B cell (primary cell): ENCODE data around the gene COPS3. TPM values are rescaled to one million over a fixed set of nuclear protein-coding genes. Genes with fewer than 3 reads are reported as not detected.

ENCODE experiments used
- ATAC-seq: fragments of 200-7000 bp; cut with Tn5 transposase; one replicate; pipeline ENCODE4 v1.10.0; 2021; ENCODE audit warnings: low read depth, mild to moderate bottlenecking, moderate number of reproducible peaks, moderate library complexity
- CTCF ChIA-PET: fragments of 350-600 bp; sonication (Branson Sonifier 250); formaldehyde crosslinking; loops from one replicate; lab custom pipeline; 2021; ENCODE audit warnings: antibody characterized with exemption, inconsistent platforms; lab: Charles Lee
- POLR2A ChIA-PET: fragments of 350-600 bp; sonication (Branson Sonifier 250); formaldehyde crosslinking; loops from one replicate; lab custom pipeline; 2021; ENCODE audit warnings: antibody characterized with exemption; lab: Charles Lee
- DNase-seq: peaks from one replicate; pipeline ENCODE4 v3.0.0; 2013
- H2AFZ ChIP-seq: 2 replicates; pipeline ENCODE4 v1.6.1; 2012; ENCODE audit warnings: mild to moderate bottlenecking, low read depth, low read length; ENCODE audit not compliant: insufficient read depth, poor library complexity, severe bottlenecking
- H3K27ac ChIP-seq, 2 donors: 1 replicate in 1 of 2; 2 replicates in 1 of 2; pipeline ENCODE4 v1.5.1; 2012 to 2013; ENCODE audit warnings: low read length in 2 of 2, mild to moderate bottlenecking in 2 of 2, moderate library complexity in 1 of 2
- H3K27me3 ChIP-seq, 4 experiments: fragments of 200-600 bp in 1 of 4; sonication (generic) in 1 of 4; replicated peaks in 1 of 4; 1 replicate in 2 of 4; 2 replicates in 2 of 4; pipeline versions ENCODE4 v1.6.1 to v1.7.0; 2013 to 2016; ENCODE audit warnings: low read length in 3 of 4, mild to moderate bottlenecking in 2 of 4, mixed read lengths in 1 of 4, moderate library complexity in 1 of 4; ENCODE audit not compliant: insufficient read depth in 4 of 4, control insufficient read depth in 3 of 4; ENCODE audit errors: control extremely low read depth in 1 of 4
- H3K36me3 ChIP-seq, 2 experiments: replicated peaks in 1 of 2; 1 replicate in 1 of 2; 2 replicates in 1 of 2; pipeline versions ENCODE4 v1.6.1 to v1.7.1; 2013; ENCODE audit warnings: low read length in 1 of 2; ENCODE audit not compliant: insufficient read depth in 2 of 2, control insufficient read depth in 1 of 2; ENCODE audit errors: control extremely low read depth in 1 of 2, extremely low read depth in 1 of 2
- H3K4me1 ChIP-seq, 2 donors: fragments of 200-600 bp in 1 of 2; sonication (generic) in 1 of 2; 1 replicate in 1 of 2; 2 replicates in 1 of 2; pipeline versions ENCODE4 v1.5.1 to v1.6.1; 2013 to 2017; ENCODE audit warnings: low read length in 2 of 2; ENCODE audit not compliant: control insufficient read depth in 2 of 2, insufficient read depth in 2 of 2
- H3K4me2 ChIP-seq: replicated peaks from 2 replicates; pipeline ENCODE3; 2012; ENCODE audit warnings: mild to moderate bottlenecking, low read depth, low read length; ENCODE audit not compliant: poor library complexity, severe bottlenecking
- H3K4me3 ChIP-seq, 5 experiments: fragments of 200-600 bp in 1 of 5; sonication (generic) in 1 of 5; 1 replicate in 3 of 5; 2 replicates in 2 of 5; pipeline versions ENCODE4 v1.5.1 to v1.7.0; 2011 to 2016; ENCODE audit warnings: low read length in 4 of 5, mild to moderate bottlenecking in 4 of 5, low read depth in 2 of 5, control low read depth in 1 of 5, moderate library complexity in 1 of 5; ENCODE audit not compliant: insufficient read depth in 1 of 5; ENCODE audit errors: control extremely low read depth in 1 of 5, extremely low read depth in 1 of 5
- H3K79me2 ChIP-seq: fragments of 200-600 bp; sonication (generic); one replicate; pipeline ENCODE4 v1.6.0; 2016; ENCODE audit warnings: low read length; ENCODE audit not compliant: control insufficient read depth, insufficient read depth
- H3K9ac ChIP-seq: fragments of 200-600 bp; sonication (generic); 2 replicates; pipeline ENCODE4 v1.6.1; 2017; ENCODE audit warnings: mild to moderate bottlenecking, low read length, moderate library complexity
- H3K9me3 ChIP-seq, 3 donors: one replicate each; pipeline versions ENCODE4 v1.6.1 to v1.7.1; 2013; ENCODE audit warnings: low read length in 2 of 3; ENCODE audit not compliant: control insufficient read depth in 2 of 3, insufficient read depth in 1 of 3; ENCODE audit errors: control extremely low read depth in 1 of 3
- H4K20me1 ChIP-seq: 2 replicates; pipeline ENCODE4 v1.6.0; 2012; ENCODE audit warnings: mild to moderate bottlenecking, low read length; ENCODE audit not compliant: insufficient read depth, control insufficient read depth, poor library complexity, severe bottlenecking
- H3K27ac Mint-ChIP-seq: one replicate; pipeline ENCODE4 v1.8.0; 2021; ENCODE audit warnings: mixed read lengths
- H3K27me3 Mint-ChIP-seq: one replicate; pipeline ENCODE4 v1.8.0; 2021; ENCODE audit warnings: mixed read lengths
- H3K4me1 Mint-ChIP-seq: one replicate; pipeline ENCODE4 v1.8.0; 2021; ENCODE audit warnings: mixed read lengths
- H3K4me3 Mint-ChIP-seq: one replicate; pipeline ENCODE4 v1.8.0; 2021; ENCODE audit warnings: mixed read lengths
- H3K9me3 Mint-ChIP-seq: one replicate; pipeline ENCODE4 v1.8.0; 2022; ENCODE audit warnings: mixed read lengths; ENCODE audit not compliant: insufficient read depth
- CTCF ChIP-seq: fragments of 200-600 bp; IDR thresholded peaks from one replicate; pipeline ENCODE4 v1.8.0; 2022; ENCODE audit warnings: antibody characterized with exemption, mild to moderate bottlenecking
- EZH2 ChIP-seq: IDR thresholded peaks from 2 replicates; pipeline ENCODE4 v1.6.1; 2012; ENCODE audit warnings: borderline replicate concordance, low read depth, mild to moderate bottlenecking, moderate library complexity, low read length; ENCODE audit not compliant: insufficient read depth, poor library complexity, severe bottlenecking
- WGBS: methylation state at CpG from one replicate; pipeline ENCODE4 v1.1.5; 2013; ENCODE audit warnings: missing lambda C conversion rate; ENCODE audit not compliant: insufficient coverage; 5-methylcytosine and 5-hydroxymethylcytosine counted together
- intact Hi-C: fragments of 100-400 bp; cut with micrococcal nuclease; formaldehyde crosslinking; loops from one replicate; pipeline ENCODE4 v1.10.0; 2022
- polyA plus RNA-seq: library from polyadenylated mRNA; depleted of rRNA; stranded (reverse); fragments of >200 nt; gene quantifications from 2 replicates; pipeline ENCODE4 v1.2.3, GENCODE V29; 2012
- total RNA-seq, 2 donors: library from RNA; stranded (reverse); fragments of 120-200 nt in 1 of 2; gene quantifications; 1 replicate in 1 of 2; 2 replicates in 1 of 2; pipeline versions ENCODE4 v1.2.3 to v1.2.4, GENCODE V29; 2013 to 2022

Gene COPS3
- total and polyA plus RNA-seq, 2 donors (not counting 1 experiment from before 2014, with no cell fraction given): 37.2 to 45.5 TPM

- ChIA-PET POLR2A (no interaction called here), CTCF (no interaction called here)
- Histone ChIP-seq H3K4me3 (no peak overlapping the region), H2AFZ (no peak overlapping the region), H3K27ac (no peak overlapping the region), H3K27me3 (no peaks in the 10 kb centered on the region), H3K36me3 (peaks cover 0 to 8% of the 10 kb centered on the region in 2 experiments), H3K9me3 (peaks cover 0 to 11% (median 0%) of the 10 kb centered on the region in 3 donors), H3K9ac (no peak overlapping the region), H4K20me1 (peaks cover 4% of the 10 kb centered on the region), H3K4me1 (peaks cover 14 to 25% of the 10 kb centered on the region in 2 donors), H3K79me2 (peaks cover 9% of the 10 kb centered on the region), H3K4me2 (no peak overlapping the region)
- no peak for TF ChIP-seq EZH2
- TF ChIP-seq CTCF: no peak
- Mint-ChIP-seq H3K27ac (no peak overlapping the region), H3K4me3 (no peak overlapping the region), H3K4me1 (peaks cover 20% of the 10 kb centered on the region), H3K9me3 (no peaks in the 10 kb centered on the region), H3K27me3 (no peaks in the 10 kb centered on the region)
- intact Hi-C loops: loop anchor here (10.0 kb wide), 1 partner anchor 158 kb away; the partner anchor contains the start of gene MPRIP
- 96% methylated on average over 12 of the region's 15 CpGs for WGBS
- no peak for ATAC-seq
- no peak for DNase-seq
These were observed 77.8 kb downstream of the COPS3 start for GRCh38 chr17:17203173-17203730.

GRCh38 chr17:17201907-17202306, 79.1 kb downstream of the COPS3 start:
- H3K9me3 Mint-ChIP-seq: no peaks in the 10 kb centered on the region
- intact Hi-C loops: loop anchor here (10.0 kb wide), 1 partner anchor 157 kb away; the partner anchor contains the start of gene MPRIP
- WGBS: 89% methylated on average over 7 of the region's 8 CpGs
- H3K79me2 ChIP-seq: peaks cover 9% of the 10 kb centered on the region
- no peak overlapping the region for H3K4me2 ChIP-seq
- H3K27me3 ChIP-seq: no peaks in the 10 kb centered on the region
- H3K4me1 Mint-ChIP-seq: peaks cover 20% of the 10 kb centered on the region
- peaks cover 14 to 24% of the 10 kb centered on the region in 2 donors for H3K4me1 ChIP-seq
- H3K9me3 ChIP-seq: peaks cover 0 to 8% (median 0%) of the 10 kb centered on the region in 3 donors
- no peak overlapping the region for H3K4me3 ChIP-seq
- POLR2A ChIA-PET: no interaction called here
- no peak overlapping the region for H3K9ac ChIP-seq
- TF ChIP-seq CTCF (no peak), EZH2 (no peak)
- CTCF ChIA-PET: no interaction called here
- H4K20me1 ChIP-seq: peaks cover 4% of the 10 kb centered on the region
- ATAC-seq (no peak), DNase-seq (no peak)
- no peak overlapping the region for H3K27ac Mint-ChIP-seq
- H3K27me3 Mint-ChIP-seq: no peaks in the 10 kb centered on the region
- H3K27ac ChIP-seq: no peak overlapping the region
- no peak overlapping the region for H3K4me3 Mint-ChIP-seq
- H2AFZ ChIP-seq: no peak overlapping the region
- peaks cover 0 to 8% of the 10 kb centered on the region in 2 experiments for H3K36me3 ChIP-seq
